HL-60/S4 (cell line): ENCODE results near the gene PDE2A.

Experiments
- in situ Hi-C: fragments of 300-500 bp; cut with MboI; formaldehyde crosslinking; loops from 2 replicates; pipeline ENCODE4 v1.14.3; 2022; ENCODE audit warnings: low sequenced_read_pairs

Gene PDE2A

DNA sequence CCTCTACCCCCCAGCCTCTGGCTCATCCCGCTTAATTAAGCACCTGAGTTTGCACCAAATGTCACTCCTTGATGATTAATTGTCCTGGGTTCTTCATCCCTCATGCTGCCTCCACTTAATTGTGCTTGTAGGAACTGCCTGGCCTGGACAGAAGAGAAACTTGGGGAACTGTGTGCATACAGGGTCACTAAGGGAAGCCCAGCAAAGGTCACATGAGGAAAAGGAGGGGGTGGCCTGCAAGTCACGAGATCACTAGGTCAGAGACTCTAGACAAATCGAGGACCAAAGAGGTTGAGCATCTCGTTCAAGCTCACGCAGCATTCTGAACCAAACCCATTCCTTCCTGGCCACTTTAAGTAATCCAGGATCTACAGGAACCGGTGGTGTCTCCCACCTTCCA is 75.8 kb downstream of the PDE2A start:
- in situ Hi-C loops, result no loop called here

DNA sequence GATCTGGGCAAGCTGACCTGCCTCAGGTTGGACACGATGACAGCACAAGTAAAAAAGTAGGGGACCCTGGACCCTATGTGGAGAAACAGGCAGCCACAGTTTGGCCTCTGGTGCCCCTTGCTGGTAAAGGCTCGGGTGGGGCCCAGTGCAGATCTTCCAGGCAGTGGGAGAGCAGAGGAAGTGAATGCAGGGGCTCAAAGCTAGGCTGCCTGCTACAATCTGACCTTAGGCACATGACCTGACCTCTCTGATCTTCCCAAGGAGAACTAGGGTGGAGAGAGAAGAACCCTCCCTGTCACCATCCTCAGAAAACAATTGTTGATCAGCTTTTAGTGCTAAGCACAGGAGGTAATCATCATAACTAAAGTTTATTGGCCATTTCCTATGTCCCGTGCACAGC is 76.5 kb downstream of the PDE2A start:
- in situ Hi-C loops, result no loop called here

DNA sequence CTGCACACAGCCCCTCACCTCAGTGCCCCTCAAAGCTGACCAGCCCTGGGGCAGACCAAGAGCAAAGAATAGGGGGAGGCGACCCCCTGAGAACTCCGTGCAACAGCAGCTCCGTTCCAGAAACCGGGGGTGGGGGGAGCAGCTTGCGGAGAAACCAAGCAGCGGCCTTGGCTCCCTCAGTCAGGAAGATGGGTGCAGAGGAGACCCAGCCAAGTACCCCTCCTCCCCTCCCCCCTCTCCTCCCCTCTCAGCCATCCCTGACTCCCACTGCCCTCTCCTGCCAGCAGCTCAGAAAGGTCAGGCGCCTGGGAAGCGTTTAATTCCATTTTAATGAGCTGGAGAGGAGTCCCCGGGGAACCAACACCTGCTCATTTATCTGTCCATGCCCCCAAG is 78.9 kb downstream of the PDE2A start:
- in situ Hi-C loops, result no loop called here

DNA sequence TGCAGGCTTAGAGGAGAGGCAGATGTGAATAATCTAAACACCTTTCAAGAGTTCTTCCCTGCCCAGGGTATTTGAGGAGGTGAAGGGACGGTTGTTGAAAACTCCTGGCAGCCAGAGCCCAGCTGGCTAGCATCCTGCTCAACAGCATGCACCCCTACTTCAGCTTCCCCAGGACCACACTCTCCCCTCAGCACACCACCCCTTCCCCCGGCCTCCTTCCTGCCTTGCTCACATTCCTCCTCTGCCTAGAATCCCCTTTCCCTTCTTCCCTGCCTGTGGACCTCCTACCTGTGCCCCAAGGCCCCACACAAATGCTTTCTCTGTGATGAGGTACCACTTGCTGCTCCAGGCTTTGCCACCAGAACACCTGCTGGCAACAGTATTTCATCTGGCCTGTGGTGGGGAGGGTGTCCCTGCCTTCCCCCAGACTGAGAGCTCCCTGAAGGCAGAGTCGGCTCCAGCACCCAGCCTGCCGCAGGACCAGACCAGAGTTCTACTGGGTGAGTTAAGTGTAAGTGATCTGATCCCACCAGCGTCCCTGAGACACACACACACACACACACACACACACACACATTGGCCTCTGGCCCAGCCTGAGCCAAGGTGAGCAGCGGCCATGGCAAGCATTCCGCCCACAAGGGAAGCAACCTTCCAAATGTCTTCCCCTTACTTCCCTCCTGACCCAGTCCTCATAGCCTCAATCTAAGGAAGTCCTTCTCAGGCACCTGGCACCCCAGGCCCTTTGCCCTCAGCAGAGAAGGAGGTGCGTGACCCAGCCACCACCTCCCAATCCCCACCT is 79.5 kb downstream of the PDE2A start:
- in situ Hi-C loops, result no loop called here

DNA sequence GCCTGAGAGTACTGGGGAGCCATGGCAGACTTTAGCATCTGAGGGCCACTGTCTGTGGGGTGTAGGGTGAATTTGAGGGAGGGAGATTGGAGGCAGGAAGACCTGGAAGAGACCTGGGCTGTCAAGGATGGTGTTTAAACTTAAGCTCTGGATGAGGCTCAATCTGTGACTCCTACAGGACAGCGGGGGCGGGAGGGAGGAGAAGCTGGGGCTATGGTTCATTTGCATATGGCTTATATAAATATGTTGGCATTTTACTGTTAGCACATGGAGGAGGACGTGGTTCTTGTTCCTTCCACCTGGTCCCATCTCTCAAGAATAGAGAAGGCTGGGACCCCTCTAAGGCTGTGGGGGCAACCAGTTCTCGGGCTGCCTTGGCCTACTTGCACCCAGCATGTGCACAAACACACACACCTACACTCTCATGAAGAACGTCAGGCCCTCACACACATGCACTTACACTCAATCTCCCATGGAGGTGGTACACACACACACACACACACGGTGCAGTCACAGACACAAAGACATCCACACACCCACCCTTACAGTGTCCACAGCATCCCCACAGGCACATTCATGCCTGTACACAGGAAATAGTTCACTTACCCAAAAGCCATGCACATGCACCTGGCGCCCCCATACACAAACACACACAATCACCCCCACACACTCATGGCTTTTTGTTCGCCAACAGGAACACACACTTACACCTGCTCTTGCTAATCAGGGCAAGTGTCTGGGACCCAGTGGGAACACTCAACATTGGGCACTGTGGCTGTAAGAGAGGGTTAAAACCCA is 81.3 kb downstream of the PDE2A start:
- in situ Hi-C loops, result no loop called here

DNA sequence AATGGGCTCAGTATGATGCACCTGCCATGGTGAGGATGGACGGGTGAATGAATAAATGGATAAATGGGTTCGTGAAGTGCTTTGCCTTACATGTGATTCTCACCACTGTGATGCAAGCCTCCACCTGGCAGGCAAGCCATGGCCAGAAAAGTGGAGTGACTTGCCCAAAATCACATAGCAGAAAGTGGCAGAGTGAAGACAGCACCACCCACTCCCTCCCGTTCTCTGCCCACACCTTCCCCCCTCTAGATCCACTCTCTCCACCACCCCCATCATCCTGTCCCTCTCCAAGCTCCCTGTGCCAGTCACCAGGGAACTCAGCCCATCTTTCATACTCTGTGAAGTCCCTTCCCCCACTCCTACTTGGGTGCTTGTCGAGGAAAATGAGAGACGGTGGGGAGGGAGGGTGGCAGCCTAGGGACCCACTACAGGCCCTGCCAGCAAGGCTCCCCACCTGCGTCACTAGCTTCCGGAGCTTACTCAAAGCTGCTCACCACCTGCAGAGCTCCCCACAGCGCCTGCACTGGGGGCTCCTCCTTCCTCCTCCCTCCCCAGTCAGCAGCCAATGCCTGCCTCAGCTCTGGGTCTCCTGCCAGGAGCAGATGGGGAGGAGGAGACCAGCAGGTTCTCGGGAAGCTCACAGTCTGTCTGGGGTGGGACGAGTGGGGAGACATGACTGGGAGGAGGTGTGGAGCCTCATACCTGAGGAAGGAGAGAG is 82.3 kb downstream of the PDE2A start:
- in situ Hi-C loops, result no loop called here

DNA sequence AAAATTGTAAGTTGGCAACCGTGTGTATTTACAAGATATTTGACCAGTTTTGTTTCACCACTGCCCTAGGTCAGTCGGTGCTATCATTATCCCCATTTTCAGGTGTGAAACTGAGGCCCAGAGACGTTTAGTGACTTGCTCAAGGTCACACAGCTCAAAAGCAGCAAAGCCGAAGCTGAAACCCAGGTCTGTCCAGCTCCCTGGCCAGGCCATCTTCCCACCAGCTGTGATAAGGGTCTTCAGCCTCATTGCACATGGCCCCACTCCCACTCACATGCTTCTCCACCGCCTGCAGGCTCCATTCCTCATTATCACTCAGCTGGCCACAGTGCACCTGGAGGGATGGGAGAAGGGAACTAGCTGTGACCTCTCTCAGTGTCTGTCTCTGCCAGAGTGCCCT is 83.2 kb downstream of the PDE2A start:
- in situ Hi-C loops, result no loop called here

DNA sequence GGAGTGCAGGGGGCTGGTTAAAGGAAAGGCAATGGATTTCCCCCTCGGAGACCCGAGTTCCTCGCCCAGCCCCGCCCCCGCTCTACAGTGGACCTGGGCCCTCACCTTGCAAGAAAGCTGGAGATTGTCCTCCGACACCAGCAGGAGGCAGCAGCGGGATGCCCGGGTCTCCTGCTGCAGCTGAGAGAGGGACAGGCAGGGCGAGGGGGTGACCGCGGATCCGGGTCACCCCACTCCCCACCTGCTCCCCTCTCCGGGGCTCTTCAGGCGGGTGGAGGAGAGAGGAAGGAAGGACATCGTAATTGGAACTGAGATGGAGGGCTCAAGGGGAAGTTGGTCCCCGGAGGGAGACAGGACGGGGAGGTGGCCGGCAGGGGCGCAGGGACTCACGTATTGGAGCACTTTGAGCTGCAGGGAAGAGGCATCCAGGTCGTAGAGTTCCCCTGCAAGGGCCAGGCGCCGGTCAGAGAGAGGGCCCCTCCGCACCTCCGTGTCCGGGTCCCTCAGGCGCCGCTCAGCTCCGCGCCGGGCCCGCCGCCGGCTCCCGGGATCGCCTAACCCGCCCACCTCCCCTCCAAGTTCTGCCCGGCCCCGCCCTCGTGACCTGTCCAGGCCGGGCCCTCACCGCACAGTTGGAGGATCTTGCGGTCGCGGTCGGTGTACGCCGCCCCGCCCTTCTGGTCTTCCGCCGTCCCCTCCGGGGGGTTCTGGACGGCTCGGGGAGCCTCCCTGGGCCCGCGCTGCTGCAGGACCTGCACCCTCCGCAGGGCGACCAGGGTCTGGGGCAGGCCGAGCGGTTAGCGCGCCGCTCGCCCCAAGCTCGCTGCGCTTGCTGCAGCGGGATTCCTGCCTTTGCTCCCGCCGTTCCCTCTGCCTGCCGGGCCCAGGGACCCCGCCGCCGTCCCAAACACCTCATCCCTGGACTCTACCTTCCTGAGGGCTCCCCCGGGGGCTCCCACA is 84.1 kb downstream of the PDE2A start:
- in situ Hi-C loops, result loop anchor here (5.0 to 10.0 kb wide), 2 partner anchors 57 to 585 kb away; no protein-coding TSS in a partner anchor

DNA sequence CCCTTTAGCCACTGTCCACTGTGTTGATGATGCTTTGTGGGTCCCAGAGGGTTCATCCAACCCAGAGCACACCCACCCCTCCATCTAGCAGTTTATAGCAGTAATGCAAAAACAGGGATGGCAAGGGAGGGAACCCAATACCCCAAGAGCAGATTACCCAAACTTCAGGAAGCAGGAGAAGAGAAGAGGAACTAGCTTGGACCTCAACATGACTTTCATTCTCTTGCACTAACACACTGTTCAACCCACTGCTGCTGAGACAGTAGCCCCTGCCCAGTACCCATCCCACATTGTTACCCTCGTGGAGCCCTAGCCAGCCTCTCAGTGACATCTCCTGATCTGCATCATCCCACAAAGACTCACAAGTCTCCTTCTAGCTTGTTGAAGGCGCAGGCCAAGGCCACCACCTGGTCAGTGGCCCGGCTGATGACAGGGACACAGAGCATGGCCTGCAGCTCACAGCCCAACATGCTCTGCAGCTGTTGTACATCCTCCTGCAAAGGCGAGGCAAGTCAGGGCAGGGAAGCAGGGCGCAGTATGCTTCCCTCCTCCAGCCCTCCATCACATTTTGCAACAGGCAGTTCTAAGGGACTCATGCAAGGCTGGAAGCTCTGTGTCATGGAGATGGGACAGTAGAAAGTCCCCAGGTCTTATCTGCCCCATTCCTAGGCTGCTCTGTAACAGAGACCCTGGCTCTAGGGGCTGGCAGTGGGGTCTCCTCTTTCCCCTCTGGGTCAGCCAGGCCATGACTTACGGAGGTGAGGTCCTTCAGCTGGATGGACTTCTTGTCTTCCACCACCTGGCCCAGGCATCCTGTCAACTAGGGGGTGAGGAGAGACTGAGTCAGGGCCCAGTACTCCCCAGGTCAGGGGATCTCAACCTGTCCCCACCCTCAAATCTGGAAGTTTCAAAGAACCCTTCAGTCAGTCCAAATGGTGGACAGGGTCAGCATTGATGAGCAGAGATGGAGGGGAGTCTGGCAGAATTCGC is 85.5 kb downstream of the PDE2A start:
- in situ Hi-C loops, result loop anchor here (5.0 to 10.0 kb wide), 2 partner anchors 59 to 586 kb away; no protein-coding TSS in a partner anchor

DNA sequence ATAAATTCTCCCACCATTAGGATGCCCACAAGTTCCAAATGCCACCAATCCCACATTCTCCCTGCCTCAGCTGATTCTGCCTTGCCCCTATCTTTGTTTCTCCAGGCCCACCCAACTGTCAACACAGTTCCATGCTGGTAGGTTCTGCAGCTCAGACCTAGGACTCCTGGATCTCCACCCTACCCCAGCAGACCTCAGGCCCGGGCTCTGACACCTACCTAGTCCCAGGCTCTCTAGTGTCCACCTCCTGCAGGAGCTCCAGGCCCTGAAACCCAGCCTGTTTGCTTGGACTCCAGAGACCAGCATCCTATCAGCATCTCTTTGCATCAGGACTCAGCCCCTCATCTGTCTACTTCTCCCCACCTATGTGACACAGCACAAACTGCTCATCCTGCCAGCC is 86.5 kb downstream of the PDE2A start:
- in situ Hi-C loops, result loop anchor here (5.0 to 10.0 kb wide), 2 partner anchors 60 to 587 kb away; no protein-coding TSS in a partner anchor

DNA sequence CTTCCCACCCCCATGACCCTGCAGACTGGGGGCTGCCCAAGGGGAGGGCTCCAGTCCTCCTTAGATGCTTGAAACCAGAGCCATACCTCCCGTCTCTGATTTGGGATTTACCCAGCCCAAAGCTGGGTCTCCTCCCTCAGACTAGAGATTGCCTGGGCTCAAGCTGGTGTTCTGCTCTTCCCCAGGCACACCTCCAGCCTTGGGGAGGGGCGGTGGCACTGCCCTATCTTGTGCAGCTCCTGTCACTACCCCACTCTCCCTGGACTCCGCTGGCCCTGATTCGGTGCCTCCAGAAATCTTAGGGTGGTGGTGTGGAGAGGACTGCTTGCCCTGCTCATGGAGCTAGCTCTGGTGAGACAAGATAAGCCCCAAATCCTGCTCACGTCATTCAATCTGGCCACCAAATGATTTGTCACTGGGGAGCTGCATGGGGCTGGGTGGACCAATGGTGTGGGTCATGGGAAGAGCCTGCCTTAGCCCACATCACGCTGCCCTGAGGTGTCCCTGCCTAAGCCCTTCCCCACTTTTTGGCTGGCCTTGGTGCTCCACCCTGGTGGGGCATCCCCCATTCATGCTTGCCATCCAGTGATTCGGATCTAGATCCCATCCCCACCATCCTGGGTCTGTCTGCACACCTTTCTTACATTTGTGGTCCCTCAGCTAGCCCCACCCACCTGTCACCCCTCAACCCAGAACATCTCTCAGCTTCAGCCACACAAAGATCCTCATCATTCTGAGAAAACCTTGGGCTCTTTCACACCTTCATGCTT is 87.7 kb downstream of the PDE2A start:
- in situ Hi-C loops, result loop anchor here (5.0 to 10.0 kb wide), 2 partner anchors 61 to 588 kb away; no protein-coding TSS in a partner anchor

DNA sequence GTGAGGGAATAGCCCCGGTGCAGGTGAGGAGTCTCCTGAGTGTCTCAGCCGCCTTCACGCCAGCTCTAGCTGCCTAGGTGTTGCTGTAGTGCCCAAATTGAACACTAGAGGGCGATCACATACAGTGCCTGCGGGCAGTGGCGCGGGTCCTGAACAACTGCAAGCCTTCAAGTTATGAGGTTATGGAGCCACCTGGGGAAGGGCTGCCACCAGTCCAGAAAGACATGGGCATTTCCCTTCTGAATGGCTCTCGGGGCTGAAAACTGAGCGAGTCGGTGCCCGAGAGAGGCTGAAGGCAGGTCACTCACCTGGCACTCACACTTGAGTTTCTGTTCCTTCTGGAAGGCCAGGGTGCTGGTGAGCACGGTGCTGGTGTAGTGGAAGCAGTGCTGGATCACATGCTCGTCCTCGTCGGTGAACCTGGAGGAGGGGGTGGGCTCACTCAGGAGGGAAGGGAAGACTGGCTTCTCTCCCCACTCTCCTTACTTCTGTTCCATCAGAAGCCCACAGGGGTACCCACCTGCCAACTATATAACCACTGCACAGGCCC is 88.4 kb downstream of the PDE2A start:
- in situ Hi-C loops, result loop anchor here (5.0 to 10.0 kb wide), 2 partner anchors 61 to 589 kb away; no protein-coding TSS in a partner anchor

DNA sequence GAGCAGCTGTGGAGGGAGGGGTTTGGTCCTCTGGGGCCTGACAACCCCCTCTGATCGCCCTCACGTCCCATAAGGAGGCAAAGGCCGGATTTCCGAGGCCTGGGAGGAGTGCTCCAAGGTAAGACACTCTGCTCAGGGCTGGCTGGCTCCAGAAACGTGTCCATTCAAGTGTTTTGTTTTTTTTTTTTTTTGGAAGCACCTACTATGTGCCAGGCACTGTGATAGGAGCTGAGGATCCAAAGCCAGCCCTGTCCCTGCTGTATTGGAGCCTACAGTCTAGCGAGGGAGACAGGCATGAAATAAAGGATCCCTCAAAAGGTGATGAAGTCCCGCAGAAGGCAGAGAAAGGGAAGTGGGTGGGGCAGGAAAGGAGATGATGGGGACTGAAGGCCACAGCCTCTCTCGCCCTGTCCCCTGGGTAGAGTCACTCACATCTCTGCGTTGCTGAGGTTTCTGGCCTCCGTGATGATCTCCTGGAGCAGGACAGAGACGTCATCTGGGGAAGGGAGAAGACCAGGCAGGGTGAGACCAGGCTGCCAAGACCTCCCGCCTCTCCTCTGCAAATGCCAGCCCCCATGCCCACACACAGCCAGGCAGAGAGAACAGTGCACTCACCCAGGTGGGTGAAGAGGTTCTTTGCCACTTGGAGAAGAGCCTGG is 89.2 kb downstream of the PDE2A start:
- in situ Hi-C loops, result loop anchor here (5.0 to 10.0 kb wide), 2 partner anchors 62 to 590 kb away; no protein-coding TSS in a partner anchor

DNA sequence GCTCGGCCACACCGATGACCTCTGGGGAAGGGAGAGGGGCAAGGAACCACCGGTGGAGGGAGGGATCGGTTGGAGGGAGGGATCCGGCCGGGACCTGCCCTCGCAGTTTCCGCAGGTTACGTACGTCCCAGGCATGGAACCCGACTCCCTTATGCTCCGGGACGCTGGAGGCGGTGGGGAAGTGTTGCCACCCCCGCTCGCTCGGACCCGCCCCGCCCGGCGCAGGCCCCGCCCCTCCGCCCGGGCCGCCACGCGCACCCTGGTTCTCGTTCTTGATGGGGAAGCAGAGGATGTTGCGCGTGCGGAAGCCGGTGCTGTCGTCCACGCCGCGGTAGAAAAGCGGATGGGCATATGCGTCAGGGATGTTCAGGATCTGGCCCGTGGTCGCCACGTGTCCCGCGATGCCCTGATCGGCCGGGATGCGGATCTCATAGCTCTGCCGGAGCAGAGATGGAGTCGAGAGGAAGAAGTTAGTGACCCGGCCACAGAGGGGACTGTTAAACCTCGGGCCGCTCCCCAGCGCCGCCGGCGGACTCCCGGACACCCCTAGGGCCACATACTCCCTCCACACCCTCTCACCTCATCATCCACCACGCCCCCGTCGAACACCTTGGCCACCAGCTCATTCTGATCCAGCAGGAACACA is 89.8 kb downstream of the PDE2A start:
- in situ Hi-C loops, result loop anchor here (10.0 kb wide), 1 partner anchor 590 kb away; no protein-coding TSS in a partner anchor

DNA sequence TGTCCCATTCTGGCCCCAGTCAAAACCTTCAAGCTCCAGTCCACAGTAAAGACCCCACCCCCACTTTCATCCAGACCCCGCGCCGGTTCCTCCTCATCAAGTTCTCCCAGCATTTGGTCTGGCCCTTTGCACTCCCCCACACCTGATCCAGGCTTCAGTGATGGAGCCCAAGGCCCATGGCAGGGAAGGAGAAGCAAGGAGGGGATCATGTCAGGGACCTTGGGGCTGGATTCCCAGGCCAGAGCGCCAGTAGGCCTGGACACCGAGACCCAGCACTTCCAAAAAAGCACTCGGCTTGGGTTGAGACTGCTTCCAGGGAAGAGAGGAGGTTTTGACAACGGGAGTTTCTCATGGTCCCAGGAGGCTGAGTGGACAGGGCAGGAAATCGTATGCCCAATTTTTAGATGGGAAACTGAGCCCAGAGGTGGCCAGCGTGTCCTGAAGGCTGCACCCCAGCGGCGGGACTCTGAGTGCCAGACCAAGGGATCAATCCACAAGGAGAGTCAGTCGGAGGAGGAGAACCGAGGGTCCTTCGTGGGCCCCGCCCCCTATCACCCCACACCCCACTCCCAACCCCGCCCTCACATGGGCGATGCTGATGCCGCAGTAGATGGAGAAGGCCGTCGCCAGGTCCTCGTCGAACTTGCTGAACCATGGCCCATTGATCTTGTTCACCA is 90.5 kb downstream of the PDE2A start:
- in situ Hi-C loops, result loop anchor here (10.0 kb wide), 1 partner anchor 591 kb away; no protein-coding TSS in a partner anchor

DNA sequence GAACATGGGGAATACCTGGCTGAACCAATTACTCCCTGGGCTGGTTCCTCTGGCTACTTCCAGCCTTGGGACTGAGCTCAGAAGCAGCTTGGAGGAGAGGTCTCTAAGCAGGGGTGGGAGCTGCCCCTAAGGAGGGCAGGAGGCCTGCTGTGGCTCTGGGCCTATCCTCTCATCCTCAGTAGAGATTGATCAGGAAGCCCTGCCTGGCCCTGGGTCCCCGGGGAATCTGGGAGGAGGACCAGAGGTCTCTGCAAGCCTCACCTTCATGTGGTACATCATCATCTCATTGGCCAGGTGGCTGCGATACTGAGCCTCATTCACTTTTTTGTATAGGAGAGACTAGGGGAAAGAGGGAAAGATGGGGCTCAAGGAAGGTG is 91.1 kb downstream of the PDE2A start:
- in situ Hi-C loops, result loop anchor here (10.0 kb wide), 1 partner anchor 592 kb away; no protein-coding TSS in a partner anchor
